Stimulated activated CD8-positive, alpha-beta memory T cell treated with anti-CD3 and anti-CD28 coated beads, Interleukin-12 subunit alpha, Interleukin-12 subunit beta, amount 100 ng/mL, for 1 hour (primary cell): ENCODE measurements around the gene TRPV4.

Source experiments
- DNase-seq: peaks from one replicate; pipeline ENCODE4 v3.0.0-alpha.2; 2020; ENCODE audit warnings: low read depth

TRPV4 gene

GRCh38 chr12:109804820-109805761 is 28.1 kb downstream of the TRPV4 start:
- DNase-seq: peak; percentile 56

GRCh38 chr12:109803678-109804077 is 29.5 kb downstream of the TRPV4 start:
- no peak for DNase-seq

GRCh38 chr12:109802828-109803227 is 30.4 kb downstream of the TRPV4 start:
- DNase-seq: no peak

GRCh38 chr12:109800536-109800935 is 32.7 kb downstream of the TRPV4 start:
- no peak for DNase-seq

GRCh38 chr12:109798691-109799090 is 34.5 kb downstream of the TRPV4 start:
- no peak for DNase-seq

- no peak for DNase-seq
Measured at GRCh38 chr12:109797905-109798669, 35.1 kb downstream of the TRPV4 start.

- no peak for DNase-seq
Measured at GRCh38 chr12:109796057-109796456, 37.1 kb downstream of the TRPV4 start.

- no peak for DNase-seq
Measured at GRCh38 chr12:109795023-109795422, 38.2 kb downstream of the TRPV4 start.

- no peak for DNase-seq
Measured at GRCh38 chr12:109793826-109794501, 39.2 kb downstream of the TRPV4 start.

GRCh38 chr12:109793411-109793810 is 39.8 kb downstream of the TRPV4 start:
- no peak for DNase-seq

- no peak for DNase-seq
Measured at GRCh38 chr12:109792992-109793391, 40.2 kb downstream of the TRPV4 start.

- no peak for DNase-seq
Measured at GRCh38 chr12:109789526-109790048, 43.6 kb downstream of the TRPV4 start.

- DNase-seq: no peak
Measured at GRCh38 chr12:109786799-109787198, 46.4 kb downstream of the TRPV4 start.

- DNase-seq: no peak
Measured at GRCh38 chr12:109785854-109786253, 47.3 kb downstream of the TRPV4 start.

GRCh38 chr12:109783965-109784244 is 49.3 kb downstream of the TRPV4 start:
- DNase-seq: no peak

GRCh38 chr12:109783135-109783964 is 49.8 kb downstream of the TRPV4 start:
- DNase-seq: no peak

- no peak for DNase-seq
Measured at GRCh38 chr12:109782326-109782703, 50.9 kb downstream of the TRPV4 start.

- DNase-seq: no peak
Measured at GRCh38 chr12:109781668-109782325, 51.4 kb downstream of the TRPV4 start.

GRCh38 chr12:109779382-109779781 is 53.8 kb downstream of the TRPV4 start:
- no peak for DNase-seq

GRCh38 chr12:109778684-109779083 is 54.5 kb downstream of the TRPV4 start:
- DNase-seq: no peak

GRCh38 chr12:109777544-109777943 is 55.7 kb downstream of the TRPV4 start:
- DNase-seq: no peak
